ENCODE data around the gene SLC24A3.

DNA sequence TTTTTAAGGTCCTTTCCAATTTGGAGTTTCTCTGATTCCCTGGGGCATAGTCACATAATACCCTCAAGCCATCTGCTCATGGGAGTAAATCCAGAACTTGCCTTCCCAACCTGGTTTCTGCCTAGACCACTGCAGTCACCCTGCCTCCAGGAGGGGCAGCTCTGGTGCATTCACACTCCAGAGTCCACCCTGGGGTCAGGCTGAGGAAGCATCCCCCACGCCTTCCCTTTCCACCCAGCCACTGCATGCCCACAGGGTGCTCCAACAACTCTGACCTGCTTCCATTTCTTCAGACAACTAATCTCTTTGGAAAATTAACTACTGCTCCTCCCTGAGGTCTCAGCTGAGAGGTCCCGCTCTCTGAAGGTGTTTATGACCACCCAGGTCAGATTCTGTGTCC lies 334.2 kb downstream of the SLC24A3 start:
- TF ChIP-seq, protein P1, sequence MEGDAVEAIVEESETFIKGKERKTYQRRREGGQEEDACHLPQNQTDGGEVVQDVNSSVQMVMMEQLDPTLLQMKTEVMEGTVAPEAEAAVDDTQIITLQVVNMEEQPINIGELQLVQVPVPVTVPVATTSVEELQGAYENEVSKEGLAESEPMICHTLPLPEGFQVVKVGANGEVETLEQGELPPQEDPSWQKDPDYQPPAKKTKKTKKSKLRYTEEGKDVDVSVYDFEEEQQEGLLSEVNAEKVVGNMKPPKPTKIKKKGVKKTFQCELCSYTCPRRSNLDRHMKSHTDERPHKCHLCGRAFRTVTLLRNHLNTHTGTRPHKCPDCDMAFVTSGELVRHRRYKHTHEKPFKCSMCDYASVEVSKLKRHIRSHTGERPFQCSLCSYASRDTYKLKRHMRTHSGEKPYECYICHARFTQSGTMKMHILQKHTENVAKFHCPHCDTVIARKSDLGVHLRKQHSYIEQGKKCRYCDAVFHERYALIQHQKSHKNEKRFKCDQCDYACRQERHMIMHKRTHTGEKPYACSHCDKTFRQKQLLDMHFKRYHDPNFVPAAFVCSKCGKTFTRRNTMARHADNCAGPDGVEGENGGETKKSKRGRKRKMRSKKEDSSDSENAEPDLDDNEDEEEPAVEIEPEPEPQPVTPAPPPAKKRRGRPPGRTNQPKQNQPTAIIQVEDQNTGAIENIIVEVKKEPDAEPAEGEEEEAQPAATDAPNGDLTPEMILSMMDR (IDR thresholded peaks at IDR 0.05; ENCODE audit: poor library complexity) = no peak
- TF ChIP-seq EZH2 (IDR thresholded peaks at IDR 0.05; ENCODE audit: borderline replicate concordance) = no peak
- TF ChIP-seq EZH2phosphoT487 (IDR thresholded peaks at IDR 0.05; ENCODE audit: low read depth, severe bottlenecking, unreplicated experiment) = no peak
